PFSK-1 (cell line): ENCODE results near the gene ERCC3.

Experiments
- POLR2AphosphoS5 ChIP-seq: IDR thresholded peaks from 2 replicates; pipeline ENCODE4 v1.6.1; 2012; ENCODE audit warnings: low read depth, mild to moderate bottlenecking, control low read depth, low read length, moderate library complexity
- TAF1 ChIP-seq: IDR thresholded peaks from 2 replicates; pipeline ENCODE4 v1.6.1; 2012; ENCODE audit warnings: low read length, control low read depth, borderline replicate concordance; ENCODE audit not compliant: insufficient read depth
- TF ChIP-seq, protein P1 (sequence below), 2 experiments: IDR thresholded peaks; 2 replicates each; pipeline versions ENCODE4 v1.6.1 to v1.8.0; 2011 to 2012; ENCODE audit warnings: low read depth in 2 of 2, low read length in 2 of 2, control low read depth in 1 of 2, inconsistent platforms in 1 of 2, mild to moderate bottlenecking in 1 of 2, moderate library complexity in 1 of 2; ENCODE audit not compliant: insufficient read depth in 1 of 2

DNA sequence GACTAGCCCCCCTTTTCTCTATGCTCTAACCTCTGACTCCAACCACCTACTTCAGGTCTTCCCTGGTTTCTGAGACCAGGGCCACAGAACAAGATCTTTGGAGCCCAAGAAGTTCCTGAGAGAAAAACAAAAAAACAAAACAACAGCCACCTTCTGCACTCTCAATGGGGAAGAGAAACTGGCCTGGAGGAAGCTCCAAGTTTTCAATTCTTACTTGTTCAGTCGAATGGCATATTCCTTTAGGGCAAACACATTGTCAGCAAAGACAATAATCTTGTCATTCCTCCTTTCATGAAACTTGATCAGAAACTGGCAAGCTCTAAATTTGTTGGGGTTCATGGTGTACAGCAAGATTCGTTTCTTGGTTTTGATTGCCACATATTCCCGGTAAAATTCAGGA, 15.0 kb downstream of the ERCC3 start:
- TF ChIP-seq POLR2AphosphoS5: no peak
- TF ChIP-seq, protein P1, sequence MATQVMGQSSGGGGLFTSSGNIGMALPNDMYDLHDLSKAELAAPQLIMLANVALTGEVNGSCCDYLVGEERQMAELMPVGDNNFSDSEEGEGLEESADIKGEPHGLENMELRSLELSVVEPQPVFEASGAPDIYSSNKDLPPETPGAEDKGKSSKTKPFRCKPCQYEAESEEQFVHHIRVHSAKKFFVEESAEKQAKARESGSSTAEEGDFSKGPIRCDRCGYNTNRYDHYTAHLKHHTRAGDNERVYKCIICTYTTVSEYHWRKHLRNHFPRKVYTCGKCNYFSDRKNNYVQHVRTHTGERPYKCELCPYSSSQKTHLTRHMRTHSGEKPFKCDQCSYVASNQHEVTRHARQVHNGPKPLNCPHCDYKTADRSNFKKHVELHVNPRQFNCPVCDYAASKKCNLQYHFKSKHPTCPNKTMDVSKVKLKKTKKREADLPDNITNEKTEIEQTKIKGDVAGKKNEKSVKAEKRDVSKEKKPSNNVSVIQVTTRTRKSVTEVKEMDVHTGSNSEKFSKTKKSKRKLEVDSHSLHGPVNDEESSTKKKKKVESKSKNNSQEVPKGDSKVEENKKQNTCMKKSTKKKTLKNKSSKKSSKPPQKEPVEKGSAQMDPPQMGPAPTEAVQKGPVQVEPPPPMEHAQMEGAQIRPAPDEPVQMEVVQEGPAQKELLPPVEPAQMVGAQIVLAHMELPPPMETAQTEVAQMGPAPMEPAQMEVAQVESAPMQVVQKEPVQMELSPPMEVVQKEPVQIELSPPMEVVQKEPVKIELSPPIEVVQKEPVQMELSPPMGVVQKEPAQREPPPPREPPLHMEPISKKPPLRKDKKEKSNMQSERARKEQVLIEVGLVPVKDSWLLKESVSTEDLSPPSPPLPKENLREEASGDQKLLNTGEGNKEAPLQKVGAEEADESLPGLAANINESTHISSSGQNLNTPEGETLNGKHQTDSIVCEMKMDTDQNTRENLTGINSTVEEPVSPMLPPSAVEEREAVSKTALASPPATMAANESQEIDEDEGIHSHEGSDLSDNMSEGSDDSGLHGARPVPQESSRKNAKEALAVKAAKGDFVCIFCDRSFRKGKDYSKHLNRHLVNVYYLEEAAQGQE (IDR thresholded peaks at IDR 0.05; ENCODE audit: insufficient read depth in 1 of 2, low read depth in 2 of 2, low read length in 2 of 2): no peak
- TF ChIP-seq TAF1: no peak
